ENCODE data around the gene C1orf167.

C1orf167 gene

GRCh38 chr1:11837767-11838348, 75.9 kb downstream of the C1orf167 start:
- H3K9me3 Mint-ChIP-seq, result no peaks in the 10 kb centered on the region
- H3K27me3 Mint-ChIP-seq (ENCODE audit: low read depth), result no peaks in the 10 kb centered on the region
- H3K4me3 Mint-ChIP-seq, result no peak overlapping the region
- no peak for TF ChIP-seq CTCF (IDR thresholded peaks at IDR 0.05; ENCODE audit: unreplicated experiment in 3 of 3)
- peaks cover 16% of the 10 kb centered on the region for H3K4me1 Mint-ChIP-seq
- peaks cover 61% of the 10 kb centered on the region for H3K36me3 Mint-ChIP-seq (ENCODE audit: low read depth)
- H3K27ac Mint-ChIP-seq, result no peak overlapping the region

GRCh38 chr1:11838349-11839272, 76.6 kb downstream of the C1orf167 start:
- Mint-ChIP-seq H3K4me3 (no peak overlapping the region), H3K36me3 (ENCODE audit: low read depth) (peaks cover 63% of the 10 kb centered on the region), H3K27me3 (ENCODE audit: low read depth) (no peaks in the 10 kb centered on the region), H3K27ac (no peak overlapping the region), H3K9me3 (no peaks in the 10 kb centered on the region), H3K4me1 (peaks cover 16% of the 10 kb centered on the region)
- peak; percentile 95 to 98 (median 96) for TF ChIP-seq CTCF (IDR thresholded peaks at IDR 0.05; ENCODE audit: unreplicated experiment in 3 of 3)
